ENCODE data around the gene KIF1C.
"Not testable (repeated sequence)": the region's sequence is repeated elsewhere in the genome, so short reads cannot be mapped to it uniquely, and the experiment has no call there.

KIF1C gene

DNA sequence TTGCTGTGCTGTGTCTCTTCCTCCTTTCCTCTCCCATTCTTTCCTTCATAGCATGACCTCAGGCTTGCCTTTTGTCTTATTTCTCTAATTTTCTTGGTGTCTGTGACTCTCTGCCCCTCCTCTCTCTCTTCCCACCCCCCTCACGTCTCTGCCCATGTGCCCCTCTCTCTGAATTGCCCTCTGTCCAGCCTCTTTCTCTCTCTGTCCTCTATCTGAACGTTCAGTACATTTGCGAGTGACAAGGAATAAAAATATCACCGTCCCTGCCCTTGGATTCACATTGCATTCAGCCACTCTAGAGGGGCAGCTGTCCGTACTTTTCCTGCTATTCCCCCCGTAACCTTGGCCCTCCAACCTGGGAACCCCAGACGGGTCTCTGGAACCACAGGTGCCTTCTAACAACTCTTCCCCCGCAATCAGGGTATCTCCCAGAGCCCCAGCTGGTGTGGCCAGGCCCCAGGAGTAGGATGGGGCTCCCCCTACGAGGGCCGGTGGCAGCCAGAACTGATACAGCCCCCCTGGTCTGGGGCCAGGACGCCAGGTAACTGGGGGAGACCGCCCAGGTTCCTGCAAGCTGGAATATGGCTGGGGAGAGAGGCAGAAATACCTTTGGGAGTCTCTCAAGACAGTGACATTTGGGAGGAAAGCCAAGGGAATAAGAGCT, 1.8 kb downstream of the KIF1C start:
- FAIRE-seq: no peak
- no peak for DNase-seq (ENCODE audit: low spot score)

DNA sequence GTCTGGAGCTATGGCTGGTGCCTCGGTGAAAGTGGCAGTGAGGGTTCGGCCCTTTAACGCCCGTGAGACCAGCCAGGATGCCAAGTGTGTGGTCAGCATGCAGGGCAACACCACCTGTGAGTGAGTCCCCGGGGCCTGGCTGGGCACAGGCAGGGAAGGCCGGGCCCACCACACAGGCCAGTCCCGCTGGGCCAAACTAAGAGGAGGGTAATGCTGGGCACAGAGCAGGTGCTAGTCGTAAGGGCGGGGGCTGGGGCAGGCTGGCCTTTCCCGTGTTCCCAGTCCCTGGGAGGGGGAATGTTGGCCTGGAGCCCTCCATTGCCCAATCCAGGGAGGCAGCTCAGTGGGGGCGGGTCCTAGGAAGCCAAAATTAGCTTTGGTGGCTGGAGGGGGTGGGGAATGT, 2.5 kb downstream of the KIF1C start:
- FAIRE-seq: no peak
- DNase-seq (ENCODE audit: low spot score): no peak

DNA sequence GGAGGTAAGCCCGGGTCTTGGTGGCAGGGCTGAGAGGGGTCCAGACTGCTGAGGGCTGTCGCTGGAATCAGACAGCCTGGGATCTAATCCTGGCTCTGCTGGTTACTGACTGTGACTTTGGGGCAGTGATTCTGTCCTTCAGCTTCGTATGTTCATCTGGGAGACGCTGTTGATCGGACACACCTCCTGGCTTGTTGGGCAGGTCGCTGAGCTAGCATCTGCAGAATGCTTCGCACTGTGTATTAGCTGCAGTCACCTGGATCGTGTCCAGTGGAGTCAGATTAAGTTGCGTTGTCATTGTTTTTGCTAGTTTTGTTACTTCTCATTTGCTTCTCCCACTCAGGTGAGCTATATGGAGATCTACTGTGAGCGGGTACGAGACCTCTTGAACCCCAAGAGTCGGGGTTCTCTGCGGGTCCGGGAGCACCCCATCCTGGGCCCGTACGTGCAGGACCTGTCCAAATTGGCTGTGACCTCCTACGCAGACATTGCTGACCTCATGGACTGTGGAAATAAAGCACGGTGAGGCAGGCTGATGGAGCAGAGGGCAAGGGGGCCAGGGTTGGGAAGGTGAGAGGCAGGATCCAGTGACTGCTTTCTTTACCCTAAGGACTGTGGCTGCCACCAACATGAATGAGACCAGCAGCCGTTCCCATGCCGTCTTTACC, 4.5 kb downstream of the KIF1C start:
- DNase-seq (ENCODE audit: low spot score): no peak
- FAIRE-seq: no peak

DNA sequence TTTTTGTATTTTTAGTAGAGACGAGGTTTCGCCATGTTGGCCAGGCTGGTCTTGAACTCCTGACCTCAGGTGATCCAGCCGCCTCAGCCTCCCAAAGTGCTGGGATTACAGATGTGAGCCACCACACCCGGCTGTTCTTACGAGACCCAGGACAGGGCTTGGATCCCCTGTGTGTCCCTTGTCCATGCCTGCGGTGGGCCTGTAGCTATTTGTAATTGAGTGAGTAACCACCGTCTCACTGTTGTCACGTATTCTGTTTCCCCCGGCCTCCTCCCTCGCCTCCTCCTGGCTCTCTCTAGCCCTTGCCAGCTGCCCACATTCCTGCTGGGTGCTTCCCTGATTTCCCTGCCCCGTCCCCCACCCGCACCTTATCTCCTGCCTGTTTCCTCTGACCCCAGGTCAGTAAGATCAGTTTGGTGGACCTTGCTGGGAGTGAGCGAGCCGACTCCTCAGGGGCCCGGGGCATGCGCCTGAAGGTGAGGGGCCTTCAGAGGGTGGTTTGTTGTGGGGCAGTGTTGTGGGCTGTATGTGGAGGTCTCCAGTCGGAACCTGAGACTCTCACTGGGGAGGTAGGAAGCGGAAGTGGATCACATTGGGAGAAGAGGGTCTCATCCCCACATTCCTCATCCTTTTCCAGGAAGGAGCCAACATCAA, 5.6 kb downstream of the KIF1C start:
- no peak for DNase-seq (ENCODE audit: low spot score)
- no peak for FAIRE-seq

DNA sequence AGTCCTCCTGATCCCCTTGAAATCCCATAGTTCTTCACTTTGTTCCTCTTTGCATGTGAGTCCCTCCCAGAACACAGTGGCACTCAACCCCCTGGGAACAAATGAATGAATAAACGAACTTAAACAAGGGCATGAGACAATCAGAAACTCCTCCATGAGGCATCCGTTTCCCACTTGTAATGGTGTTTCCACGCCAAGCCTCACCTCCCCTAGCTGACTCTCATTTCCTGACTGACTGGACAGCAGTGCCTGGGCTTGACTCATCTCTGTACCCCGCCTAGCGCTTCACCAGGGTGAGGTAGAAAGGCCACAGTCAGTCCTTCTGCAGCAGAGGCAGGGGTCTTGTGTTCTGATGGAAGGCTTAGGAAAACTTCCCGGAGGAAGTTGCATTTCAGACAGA, 14.2 kb downstream of the KIF1C start:
- DNase-seq (ENCODE audit: low spot score): no peak
- no peak for FAIRE-seq

DNA sequence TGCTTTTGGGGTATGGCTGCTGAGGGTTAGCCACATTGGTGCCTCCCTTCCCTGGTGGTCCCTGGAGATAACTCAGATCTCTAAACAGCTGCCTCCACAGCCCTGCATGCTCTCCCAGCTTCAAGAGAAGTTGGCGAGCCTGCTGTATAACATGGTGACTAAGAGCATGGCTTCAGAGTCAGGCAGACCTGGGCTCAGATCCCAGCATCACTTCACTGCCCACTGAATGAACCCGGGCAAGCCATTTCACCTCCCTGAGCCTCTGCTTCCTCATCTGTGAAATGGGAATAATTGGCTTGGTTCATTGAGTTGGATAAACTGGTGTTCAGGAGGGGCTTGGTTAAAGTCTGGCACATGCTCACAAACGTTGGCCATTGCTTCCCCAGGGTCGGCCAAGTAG, 16.6 kb downstream of the KIF1C start:
- DNase-seq (ENCODE audit: low spot score): no peak
- no peak for FAIRE-seq

DNA sequence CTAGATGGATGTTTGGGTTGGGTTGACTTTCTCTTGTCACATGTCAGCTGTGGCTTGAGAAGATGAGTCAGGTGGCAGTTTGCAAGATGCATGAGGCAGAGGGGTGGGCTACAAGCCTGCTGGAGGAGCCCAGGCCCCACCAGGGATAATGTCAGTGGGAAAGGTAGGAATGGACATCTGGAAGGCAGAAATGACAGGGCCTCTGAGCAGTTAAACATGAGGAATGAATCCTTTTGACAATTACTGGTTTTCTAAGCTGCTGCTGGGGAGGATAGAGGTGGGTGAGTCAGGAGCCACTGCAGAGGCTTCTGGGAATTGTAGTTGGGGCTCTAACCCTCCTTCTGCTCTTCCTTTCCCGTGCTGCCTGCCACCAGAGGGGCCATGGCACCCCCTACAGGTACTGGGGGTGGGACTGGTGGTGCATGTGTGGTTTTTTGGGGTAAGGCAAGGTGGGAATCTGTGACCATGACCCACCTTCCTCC, 21.8 kb downstream of the KIF1C start:
- FAIRE-seq: no peak
- no peak for DNase-seq (ENCODE audit: low spot score)

DNA sequence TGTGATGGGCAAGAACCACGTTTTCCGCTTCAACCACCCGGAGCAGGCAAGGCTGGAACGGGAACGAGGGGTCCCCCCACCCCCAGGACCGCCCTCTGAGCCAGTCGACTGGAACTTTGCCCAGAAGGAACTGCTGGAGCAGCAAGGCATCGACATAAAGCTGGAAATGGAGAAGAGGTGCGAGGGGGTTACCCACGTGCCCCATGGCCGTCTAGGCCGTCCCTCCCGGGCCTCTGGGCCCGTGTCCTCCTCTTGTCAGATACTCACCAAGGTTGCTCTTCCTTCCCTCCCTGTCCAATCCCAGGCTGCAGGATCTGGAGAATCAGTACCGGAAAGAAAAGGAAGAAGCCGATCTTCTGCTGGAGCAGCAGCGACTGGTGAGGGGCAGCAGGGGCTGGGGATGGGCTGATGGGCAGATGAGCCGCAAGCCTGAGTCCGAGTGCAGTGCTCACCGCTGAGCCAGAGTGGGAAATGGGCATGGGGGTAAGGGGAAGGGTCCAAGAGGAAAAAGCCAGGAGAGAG, 22.8 kb downstream of the KIF1C start:
- FAIRE-seq: no peak
- no peak for DNase-seq (ENCODE audit: low spot score)

DNA sequence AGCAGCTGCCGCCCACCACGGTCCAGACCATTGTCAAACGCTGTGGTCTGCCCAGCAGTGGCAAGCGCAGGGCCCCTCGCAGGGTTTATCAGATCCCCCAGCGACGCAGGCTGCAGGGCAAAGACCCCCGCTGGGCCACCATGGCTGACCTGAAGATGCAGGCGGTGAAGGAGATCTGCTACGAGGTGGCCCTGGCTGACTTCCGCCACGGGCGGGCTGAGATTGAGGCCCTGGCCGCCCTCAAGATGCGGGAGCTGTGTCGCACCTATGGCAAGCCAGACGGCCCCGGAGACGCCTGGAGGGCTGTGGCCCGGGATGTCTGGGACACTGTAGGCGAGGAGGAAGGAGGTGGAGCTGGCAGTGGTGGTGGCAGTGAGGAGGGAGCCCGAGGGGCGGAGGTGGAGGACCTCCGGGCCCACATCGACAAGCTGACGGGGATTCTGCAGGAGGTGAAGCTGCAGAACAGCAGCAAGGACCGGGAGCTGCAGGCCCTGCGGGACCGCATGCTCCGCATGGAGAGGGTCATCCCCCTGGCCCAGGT, 24.5 kb downstream of the KIF1C start:
- FAIRE-seq: no peak

DNA sequence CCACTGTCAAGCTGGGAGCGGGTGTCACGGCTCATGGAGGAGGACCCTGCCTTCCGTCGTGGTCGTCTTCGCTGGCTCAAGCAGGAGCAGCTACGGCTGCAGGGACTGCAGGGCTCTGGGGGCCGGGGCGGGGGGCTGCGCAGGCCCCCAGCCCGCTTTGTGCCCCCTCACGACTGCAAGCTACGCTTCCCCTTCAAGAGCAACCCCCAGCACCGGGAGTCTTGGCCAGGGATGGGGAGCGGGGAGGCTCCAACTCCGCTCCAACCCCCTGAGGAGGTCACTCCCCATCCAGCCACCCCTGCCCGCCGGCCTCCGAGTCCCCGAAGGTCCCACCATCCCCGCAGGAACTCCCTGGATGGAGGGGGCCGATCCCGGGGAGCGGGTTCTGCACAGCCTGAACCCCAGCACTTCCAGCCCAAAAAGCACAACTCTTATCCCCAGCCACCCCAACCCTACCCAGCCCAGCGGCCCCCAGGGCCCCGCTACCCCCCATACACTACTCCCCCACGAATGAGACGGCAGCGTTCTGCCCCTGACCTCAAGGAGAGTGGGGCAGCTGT, 25.9 kb downstream of the KIF1C start:
- DNase-seq (ENCODE audit: low spot score): no peak
- no peak for FAIRE-seq

More for the DNA sequence above, 24.5 kb downstream of the KIF1C start:
- no peak for DNase-seq (ENCODE audit: low spot score)

DNA sequence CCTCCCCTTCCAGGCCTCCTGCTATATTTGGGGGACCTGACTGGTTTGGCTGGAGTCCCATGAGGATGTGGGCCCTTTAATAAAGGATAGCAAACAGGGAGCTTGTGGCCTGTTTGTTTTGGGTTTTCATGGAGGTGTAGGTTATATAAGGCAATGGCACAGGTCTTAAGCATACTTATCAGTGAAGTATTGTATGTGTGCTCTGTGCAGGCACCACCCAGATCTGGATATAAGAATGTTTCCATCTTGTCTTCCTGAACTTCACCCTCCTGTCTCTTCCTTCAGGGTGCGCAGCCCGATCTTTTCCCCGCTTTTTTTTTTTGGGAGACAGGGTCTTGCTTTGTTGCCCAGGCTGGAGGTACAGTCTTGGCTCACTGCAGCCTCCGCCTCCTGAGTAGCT, 26.9 kb downstream of the KIF1C start:
- FAIRE-seq (no peak), DNase-seq (ENCODE audit: low spot score) (no peak)

DNA sequence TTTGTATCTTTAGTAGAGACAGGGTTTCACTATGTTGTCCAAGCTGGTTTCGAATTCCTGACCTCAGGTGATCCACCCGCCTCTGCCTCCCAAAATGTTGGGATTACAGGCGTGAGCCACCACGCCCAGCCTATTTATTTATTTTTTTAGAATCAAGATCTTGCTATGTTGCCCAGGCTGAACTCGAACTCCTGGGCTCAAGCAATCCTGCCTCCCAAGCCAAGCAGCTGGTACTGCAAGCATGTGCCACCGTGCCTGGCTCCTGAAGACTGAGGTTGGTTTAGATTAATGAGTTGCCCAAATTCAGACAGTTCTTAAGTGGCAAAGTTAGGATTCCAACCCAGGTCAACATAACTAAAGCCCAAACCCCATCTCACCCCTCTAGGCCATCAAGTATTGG, 29.5 kb downstream of the KIF1C start:
- DNase-seq (ENCODE audit: low spot score) (no peak), FAIRE-seq (no peak)

DNA sequence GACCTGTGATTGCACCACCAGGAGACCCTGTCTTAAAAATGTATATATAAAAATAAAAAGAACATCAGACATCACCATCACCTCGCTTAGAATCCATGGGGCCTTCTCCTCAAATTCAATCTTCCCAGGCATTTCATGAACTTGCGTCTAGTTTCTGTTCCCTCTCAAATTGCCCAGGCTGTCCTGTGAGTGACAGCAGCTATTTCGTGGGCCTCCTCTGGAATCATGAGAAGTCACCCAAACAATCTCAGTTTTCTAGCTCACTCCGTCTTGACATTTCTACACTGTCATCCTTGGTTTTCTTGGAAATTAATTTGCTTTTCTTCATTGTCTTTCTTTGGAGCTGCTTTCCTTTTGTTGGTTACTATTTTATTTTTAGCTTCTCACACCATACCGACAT, 30.2 kb downstream of the KIF1C start:
- DNase-seq (ENCODE audit: low spot score) (no peak), FAIRE-seq (no peak)

DNA sequence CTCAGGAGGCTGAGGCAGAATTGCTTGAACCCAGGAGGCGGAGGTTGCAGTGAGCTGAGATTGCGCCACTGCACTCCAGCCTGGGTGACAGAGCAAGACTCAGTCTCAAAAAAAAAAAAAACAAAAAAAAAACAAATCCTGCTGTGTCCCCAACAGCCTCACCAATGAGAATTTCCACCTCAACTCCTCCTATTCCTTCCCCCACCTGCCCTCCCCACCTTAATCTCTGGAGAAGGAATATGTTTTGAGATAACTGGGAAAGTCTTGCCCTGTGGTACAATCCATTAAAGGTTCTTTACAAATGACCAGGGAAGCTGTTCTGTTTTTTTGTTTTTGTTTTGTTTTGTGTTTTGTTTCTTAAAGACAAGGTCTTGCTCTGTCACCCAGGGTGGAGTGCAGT, 32.4 kb downstream of the KIF1C start:
- FAIRE-seq; DNase-seq (ENCODE audit: low spot score): not testable (repeated sequence)

DNA sequence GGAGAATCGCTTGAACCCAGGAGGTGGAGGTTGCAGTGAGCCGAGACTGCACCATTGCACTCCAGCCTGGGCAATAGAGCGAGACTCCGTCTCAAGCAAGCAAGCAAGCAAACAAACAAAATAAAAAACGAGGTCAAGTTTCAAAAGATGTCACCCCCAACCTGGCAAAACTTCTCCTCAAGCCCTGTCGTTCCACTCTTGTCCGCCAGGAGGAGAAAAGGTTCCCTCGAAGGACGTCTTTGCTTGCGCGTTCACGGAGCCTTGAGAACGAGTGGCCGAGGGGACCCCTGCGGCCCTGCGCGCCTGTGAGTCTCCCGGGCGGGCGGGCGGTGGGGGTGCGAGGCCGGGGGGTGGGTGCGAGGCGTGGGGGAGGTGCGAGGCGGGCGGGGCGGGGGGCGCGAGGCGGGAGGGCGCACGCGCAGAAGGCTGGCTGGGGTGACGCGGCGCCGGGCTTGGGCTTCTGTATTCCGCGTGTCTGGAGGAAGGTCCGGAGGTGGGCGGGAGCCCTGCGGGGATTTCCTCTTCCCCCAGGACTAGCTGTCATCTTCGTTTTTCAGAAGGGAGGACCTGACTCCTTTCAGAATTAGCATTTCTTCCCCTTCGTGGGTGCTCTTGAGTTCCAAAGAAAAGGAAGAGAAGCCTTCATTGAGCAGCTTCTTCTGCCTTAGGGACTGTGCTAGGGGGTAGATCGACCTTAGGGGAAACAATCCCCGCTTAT, 33.8 kb downstream of the KIF1C start:
- DNase-seq (ENCODE audit: low spot score) (peak; percentile 35), FAIRE-seq (no peak)

DNA sequence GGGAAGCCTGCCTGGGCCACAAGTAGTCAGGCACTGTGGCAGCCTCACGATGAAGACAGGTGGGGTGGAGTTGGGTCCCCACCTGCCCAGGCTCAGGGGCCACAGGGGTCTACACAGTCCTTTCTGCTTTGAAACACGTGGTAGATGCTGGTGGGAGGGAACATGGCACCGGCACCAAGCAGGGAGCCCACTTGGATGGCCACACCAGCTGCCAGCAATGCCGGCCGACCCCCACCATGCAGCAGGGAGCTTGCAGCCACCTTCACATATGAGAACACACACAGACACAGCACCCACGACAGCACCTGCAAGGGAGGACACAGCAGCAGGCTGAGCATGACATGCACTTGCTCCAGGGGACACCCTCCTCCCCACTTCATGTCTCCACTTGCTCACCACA, 35.1 kb downstream of the KIF1C start:
- DNase-seq (ENCODE audit: low spot score): no peak
- no peak for FAIRE-seq

DNA sequence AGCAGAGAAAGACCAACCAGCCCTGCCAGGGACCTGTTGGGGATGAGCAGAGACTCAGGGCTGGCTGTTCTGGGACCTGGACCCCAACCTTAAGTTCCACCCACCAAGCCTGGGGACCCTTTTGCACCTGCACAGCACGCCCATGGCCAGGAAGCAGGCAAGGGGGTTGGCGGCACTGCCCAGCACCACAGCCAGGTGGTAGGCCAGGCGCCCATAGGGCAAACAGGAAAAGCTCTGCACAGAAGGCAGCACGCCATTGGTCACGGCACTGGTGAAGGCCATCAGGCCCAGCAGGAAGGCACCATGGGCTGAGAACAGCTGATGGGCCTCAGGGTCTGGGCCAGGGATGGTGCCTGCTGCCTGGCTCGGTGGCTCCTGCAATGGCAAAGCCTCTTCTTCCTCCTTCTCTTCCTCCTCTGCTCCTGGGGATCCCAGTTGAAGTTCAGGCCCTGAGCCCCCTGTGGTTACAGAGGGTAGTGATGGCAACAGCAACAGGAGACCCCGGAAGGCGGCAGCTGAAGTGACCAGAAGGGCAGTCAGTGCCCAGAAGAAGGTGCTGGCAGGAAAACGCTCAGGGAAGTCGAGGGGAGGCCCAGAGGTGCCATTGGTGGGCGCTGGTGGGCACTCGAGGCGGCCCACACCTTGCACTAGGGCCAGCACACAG, 35.7 kb downstream of the KIF1C start:
- DNase-seq (ENCODE audit: low spot score) (no peak), FAIRE-seq (no peak)

DNA sequence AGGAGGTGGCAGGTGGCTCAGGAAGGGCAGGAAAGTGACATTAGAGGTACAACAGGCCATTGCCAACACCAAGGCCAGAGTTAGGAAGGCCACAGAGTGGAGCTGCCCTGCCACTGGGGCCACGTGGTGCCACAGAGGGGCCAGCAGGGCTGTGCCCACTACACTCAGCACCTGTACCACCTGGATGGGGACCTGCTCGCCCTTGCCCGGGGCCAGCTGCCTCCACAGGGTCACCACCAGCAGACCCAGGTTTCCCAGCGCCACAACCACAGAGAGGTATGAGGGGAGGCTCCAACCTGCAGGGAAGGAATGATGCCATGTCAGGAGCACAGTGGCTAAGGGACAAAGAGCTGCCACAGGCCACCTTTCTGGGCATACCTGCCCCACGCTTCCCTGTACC, 36.3 kb downstream of the KIF1C start:
- DNase-seq (ENCODE audit: low spot score) (no peak), FAIRE-seq (no peak)

DNA sequence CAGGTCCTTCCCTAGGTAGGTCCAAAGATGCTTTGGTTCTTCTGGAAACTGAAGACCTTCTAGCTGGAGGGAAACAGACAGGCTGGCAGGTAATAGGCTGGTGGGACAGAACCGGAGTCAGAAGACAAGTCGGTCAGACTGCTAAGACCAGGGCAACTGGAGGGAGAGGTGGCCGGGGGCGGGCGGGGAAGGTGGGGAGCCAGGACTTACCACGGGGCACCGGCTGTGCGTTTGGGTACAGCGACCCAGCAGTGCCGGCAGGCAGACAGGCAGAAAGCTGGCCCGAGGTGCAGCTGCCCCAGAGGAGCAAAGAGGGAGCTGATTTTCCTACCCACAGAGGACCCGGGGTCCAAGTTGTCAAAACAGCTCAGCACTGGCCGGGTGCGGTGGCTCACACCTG, 36.9 kb downstream of the KIF1C start:
- FAIRE-seq (no peak), DNase-seq (ENCODE audit: low spot score) (no peak)

DNA sequence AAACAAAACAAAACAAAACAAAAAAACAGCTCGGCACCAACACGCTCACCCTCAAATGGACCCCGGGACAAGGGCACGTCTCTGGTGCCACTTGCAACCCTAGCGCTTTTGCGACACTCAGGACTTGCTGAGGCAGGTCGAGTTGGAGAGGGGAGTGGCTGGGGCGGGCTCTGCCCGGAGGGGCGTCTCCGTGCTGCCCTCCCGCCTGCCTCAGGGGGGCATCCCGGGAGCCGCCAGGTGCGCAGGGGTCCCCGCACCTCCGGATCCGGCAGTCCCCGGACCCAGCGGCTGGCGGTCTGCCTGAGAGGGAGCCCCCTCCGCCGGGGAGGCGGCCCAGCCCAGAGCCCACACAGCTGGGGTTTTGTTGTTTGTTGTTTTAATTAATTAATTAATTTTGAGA, 37.6 kb downstream of the KIF1C start, which contains the start of gene SLC52A1:
Gene SLC52A1 (minus strand): TSS at position 112 of the 400 bp plus-strand sequence. CDS start 820 bp downstream, outside the sequence.
- no peak for FAIRE-seq
- DNase-seq (ENCODE audit: low spot score): no peak

All from RCC 7860 (cell line).